HG03520 (cell line): ENCODE measurements around the gene KRT73.

Experiments used
- ATAC-seq: cut with Tn5 transposase; IDR thresholded peaks from one replicate; pipeline ENCODE4 v1.9.1; 2021; ENCODE audit warnings: mild to moderate bottlenecking, moderate library complexity; ENCODE audit not compliant: unreplicated experiment

The KRT73 gene

DNA sequence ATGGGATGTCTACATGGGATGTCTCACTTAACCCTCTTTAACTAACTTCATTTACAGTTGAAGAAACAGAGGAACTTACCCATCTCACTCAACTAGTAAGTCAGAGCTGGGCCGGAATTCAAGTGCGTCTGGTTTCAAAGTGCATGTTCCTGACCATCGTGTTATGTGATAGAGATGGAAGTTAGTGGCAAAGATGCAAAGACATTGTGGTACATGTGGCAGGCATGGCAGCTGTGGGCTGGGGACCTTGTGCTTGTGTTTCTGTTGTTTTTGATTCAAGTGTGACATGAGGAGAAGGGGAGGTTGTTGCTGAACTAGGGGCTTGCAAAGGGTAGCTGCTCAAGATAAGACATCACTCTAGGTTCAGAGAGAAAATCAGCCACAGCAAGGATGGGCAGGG lies 42.4 kb downstream of the KRT73 start:
- no peak for ATAC-seq

DNA sequence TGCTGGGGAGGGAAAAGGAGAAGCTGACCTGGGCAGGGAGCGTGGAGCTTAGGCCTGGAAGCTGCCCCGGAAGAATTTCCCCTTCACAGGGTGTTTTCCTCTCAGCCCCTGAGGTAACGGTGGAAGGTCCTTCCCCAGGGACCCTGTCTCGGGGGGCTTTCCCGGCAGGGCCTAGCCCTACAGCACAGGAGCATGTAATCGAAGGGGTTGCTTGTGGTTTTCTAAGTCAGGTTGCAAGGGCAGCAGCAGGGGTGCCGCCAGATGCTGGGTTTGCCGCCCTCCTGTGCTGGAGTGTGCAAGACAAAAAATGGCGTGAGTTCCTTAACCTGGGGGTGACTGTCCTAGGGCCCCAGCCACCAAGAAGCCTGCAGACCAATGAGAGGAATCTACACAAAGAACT lies 43.1 kb downstream of the KRT73 start:
- ATAC-seq, result no peak

DNA sequence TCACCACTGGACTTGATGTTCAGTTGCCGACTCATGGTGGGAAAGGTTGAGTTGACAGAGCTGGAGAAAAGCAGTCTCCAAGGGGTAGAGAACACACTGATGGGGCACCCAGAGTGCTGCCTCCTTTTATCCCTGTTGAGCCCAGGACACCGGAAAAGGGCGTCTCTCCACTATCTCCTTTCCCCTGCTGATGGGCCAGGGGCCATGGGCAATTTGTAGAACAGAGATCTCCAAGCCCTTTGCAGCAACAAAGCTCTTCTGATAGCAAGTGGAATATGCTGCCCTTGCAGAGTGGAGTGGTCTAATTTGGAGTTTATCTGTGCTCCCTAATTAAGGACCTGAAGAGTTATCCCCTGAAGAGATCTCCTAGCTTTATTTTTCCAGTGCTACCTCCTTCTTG lies 44.6 kb downstream of the KRT73 start, which contains the start of gene KRT74:
TSS of gene KRT74 (minus strand) at position 101 of the 400 bp plus-strand sequence. CDS start at position 35, 66 bp downstream.
- no peak for ATAC-seq

DNA sequence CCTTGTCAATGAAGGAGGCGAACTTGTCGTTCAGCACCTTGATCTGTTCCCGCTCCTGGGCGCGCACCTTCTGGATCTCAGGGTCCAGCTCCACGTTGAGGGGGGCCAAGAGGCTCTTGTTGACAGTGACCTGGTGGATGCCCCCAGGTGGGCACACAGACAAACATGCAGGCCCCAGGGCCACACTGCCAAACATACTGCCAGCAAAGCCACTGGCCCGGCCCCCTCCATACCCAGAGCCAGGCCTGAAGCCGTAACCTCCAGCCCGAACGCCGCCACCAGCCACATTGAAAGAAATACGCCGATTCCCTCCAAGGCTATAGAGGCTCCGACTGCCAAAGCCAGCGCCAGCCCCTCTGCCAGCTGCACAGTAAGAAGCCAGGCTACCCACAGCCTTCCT lies 45.1 kb downstream of the KRT73 start:
- ATAC-seq, result no peak

DNA sequence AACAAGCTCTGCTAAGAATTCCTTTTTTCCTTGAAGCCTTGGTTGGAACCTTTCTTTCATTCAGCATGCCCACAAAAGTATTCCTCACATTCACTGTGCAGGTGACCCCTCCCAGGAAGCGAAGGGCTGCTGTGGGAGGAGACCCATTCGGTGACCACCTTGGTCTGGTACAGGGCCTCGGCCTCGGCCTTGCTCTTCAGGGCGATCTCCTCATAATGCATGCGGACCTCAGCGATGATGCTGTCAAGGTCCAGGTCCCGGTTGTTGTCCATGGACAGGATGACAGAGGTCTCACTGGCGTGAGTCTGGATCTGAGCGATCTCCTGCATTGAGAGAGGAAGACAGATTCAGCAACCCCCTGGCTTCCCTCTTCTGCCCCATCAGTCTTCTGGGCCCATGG lies 47.8 kb downstream of the KRT73 start:
- no peak for ATAC-seq

DNA sequence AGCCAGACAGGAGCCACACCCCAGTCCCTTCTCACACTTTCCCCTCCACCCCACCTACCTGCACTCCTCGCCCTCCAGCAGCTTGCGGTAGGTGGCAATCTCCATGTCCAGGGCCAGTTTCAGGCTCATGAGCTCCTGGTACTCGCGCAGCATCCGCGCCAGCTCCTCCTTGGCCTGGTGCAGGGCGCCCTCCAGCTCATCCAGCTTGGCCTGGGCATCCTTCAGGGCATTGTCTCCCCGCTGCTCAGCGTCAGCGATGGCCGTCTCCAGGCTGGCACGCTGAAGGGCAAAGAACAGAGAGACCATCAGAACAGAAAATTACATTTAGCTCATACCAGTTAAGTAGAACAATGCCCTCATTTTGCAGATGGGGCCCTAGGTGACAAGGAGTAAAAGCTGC lies 50.2 kb downstream of the KRT73 start:
- no peak for ATAC-seq

DNA sequence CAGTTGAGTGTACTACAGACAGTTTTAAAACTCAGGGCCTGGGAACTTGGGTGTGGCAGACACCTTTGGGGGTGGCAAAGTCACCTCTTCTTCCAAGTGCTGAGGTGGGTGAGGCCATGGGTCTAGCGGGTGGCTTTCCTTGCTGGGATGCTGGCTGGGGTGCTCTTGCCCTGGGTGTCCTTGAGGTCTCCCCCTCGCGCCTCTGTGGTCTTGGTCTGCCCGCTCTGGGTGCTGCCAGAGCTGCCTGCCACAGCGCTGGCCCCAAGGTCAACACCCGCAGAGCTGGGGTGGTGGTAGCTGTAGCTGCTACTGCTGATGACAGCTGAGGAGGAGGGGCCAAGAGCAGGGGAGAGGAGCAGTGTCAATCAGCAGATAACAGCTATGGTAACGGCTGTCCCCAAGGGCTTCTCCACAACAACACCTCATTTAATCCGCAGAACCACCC lies 51.5 kb downstream of the KRT73 start:
- no peak for ATAC-seq

DNA sequence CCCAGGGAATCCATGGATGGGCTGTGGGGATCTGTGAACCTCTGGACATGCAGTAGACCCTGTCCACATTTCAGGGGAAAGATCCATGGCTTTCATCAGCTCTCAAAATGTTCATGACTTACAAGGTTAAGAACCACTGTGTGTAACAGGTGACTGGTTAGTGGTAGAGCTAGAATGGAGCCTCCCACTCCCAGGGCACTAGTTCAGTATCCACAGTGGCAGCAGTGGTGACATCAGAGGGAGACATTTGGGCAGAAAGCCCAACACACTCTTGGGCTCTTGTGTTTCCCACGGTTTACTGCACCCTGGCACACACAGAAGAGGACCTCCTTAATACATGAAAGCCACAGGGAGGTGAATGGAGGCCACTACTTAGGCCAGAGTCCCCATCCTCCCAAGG lies 53.8 kb downstream of the KRT73 start:
- ATAC-seq, result no peak

DNA sequence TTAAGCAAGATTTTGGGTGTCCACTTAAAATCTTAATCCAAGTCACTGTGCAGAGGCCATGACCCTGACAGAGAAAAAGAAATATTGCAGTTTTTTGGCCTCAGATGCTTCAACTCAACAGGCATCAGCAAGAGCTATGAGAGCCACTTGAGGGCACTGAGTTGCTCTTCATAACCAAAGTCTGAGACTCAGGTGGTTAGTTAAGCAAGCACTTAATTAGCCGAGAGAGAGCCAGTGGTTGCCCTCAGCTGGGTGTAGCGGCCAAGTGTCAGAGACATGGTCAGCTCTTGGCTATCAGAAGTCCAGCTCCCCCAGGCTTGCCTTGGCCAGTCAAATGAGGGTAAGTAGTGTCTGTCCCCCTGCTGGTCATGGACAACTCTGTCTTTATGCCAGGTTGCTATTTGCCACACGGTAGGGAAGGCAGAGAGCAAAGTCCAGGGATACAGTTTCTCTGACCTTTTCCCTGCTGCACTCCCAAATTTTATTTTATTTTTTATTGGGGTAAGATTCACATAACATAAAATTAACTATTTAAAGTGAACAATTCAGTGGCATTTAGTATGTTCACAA lies 56.4 kb downstream of the KRT73 start:
- ATAC-seq, result no peak

DNA sequence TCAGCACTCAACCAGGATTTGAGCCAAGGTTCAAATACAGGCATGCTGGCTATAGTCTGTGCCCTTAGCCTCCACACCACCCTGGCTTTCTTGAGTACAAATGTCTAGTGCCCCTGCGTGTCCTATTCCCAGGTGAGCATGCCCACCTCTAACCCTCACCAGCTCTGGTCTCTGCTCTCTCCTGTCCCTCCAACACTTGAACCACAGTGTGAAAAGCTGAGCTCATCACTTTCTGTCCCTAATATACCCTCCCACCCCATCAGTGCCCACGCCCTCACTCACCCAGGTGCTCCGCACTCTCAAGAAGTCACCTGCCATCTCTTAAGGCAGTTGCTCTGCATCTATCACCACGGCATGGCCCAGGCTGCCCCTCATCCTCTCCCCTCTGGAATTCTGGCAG lies 58.4 kb downstream of the KRT73 start:
- no peak for ATAC-seq

DNA sequence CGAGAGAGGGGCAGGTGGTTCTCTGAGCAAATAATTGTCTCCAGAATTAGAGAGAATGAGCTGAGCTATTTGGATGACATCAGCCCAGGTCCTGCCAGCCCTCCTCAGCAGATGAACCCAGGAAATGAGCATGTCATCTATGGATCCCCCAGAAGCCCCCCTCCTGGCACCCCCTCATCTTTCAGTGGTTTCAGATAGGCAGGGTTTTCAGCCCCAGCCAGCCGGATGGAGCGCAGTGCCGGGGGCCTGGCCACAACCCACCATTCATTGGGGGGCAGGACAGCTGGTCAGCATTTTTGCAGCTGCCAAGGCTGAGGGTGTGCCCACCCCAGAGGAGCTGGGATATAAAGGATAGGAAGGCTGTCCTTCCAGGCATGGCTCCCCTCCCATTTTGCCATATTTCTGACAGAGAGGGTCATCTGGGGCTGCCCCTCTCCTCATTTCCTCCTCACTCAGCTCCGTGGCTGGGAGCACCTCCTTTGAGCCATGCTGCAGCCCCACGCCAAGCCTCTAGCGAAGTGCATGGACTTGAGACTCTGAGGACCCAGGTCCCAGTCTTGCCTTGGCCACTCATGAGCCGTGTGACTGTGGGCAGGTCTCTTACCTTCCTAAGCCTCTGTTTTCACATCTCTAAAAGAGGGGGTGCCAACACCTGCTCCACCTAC lies 59.4 kb downstream of the KRT73 start:
- no peak for ATAC-seq
